IMR-90 (cell line): Measurements from ENCODE around the gene TWIST2. TPM values are rescaled to one million over a fixed set of nuclear protein-coding genes. Genes with fewer than 3 reads are reported as not detected.

Source experiments
- ATAC-seq: fragments of 200-7000 bp; cut with Tn5 transposase; 2 replicates; pipeline ENCODE4 v1.9.1; 2020; ENCODE audit warnings: low read depth, mild to moderate bottlenecking, moderate library complexity
- BruUV-seq: library from RNA; stranded (reverse); fragments of 400-500 nt; replicated peaks from 2 replicates; lab custom pipeline; 2021; lab: Mats Ljungman, UMichigan
- CTCF ChIA-PET: fragments of 300-600 bp; formaldehyde crosslinking; extraction: SDS; loops from one replicate; lab custom pipeline; 2021; ENCODE audit warnings: antibody characterized with exemption; lab: Yijun Ruan, JAX
- POLR2A ChIA-PET: fragments of 300-600 bp; sonication (Branson Sonifier 250); formaldehyde crosslinking; loops from one replicate; lab custom pipeline; 2022; ENCODE audit warnings: antibody characterized with exemption; ENCODE audit not compliant: unreplicated experiment; lab: Charles Lee
- DNase-seq: peaks from one replicate; pipeline ENCODE4 v3.0.0; 2013
- H2AFZ ChIP-seq: replicated peaks from 2 replicates; pipeline ENCODE3; 2013; ENCODE audit warnings: low read length, mild to moderate bottlenecking; ENCODE audit not compliant: poor library complexity
- H2AK5ac ChIP-seq: 2 replicates; pipeline ENCODE4 v1.6.1; 2013; ENCODE audit warnings: low read depth, low read length, inconsistent platforms
- H2AK9ac ChIP-seq: replicated peaks from 2 replicates; pipeline ENCODE3; 2013; ENCODE audit warnings: mild to moderate bottlenecking, low read depth, low read length, moderate library complexity; ENCODE audit not compliant: poor library complexity
- H2BK120ac ChIP-seq: 2 replicates; pipeline ENCODE4 v1.6.1; 2013; ENCODE audit warnings: low read depth, low read length, inconsistent platforms
- H2BK15ac ChIP-seq: 3 replicates; pipeline ENCODE4 v1.6.1; 2013; ENCODE audit warnings: low read depth, low read length, inconsistent platforms
- H2BK20ac ChIP-seq: 2 replicates; pipeline ENCODE4 v1.6.1; 2013; ENCODE audit warnings: low read depth, mild to moderate bottlenecking, inconsistent platforms, low read length, moderate library complexity
- H2BK5ac ChIP-seq: 2 replicates; pipeline ENCODE4 v1.6.1; 2013; ENCODE audit warnings: mild to moderate bottlenecking, low read depth, low read length, inconsistent platforms; ENCODE audit not compliant: poor library complexity, severe bottlenecking
- H3K14ac ChIP-seq: replicated peaks from 2 replicates; pipeline ENCODE4 v1.6.1; 2013; ENCODE audit warnings: low read depth, low read length, inconsistent platforms
- H3K18ac ChIP-seq: 2 replicates; pipeline ENCODE4 v1.6.1; 2013; ENCODE audit warnings: low read depth, low read length, control low read depth
- H3K23ac ChIP-seq: 2 replicates; pipeline ENCODE4 v1.6.1; 2013; ENCODE audit warnings: low read depth, low read length, inconsistent platforms
- H3K27ac ChIP-seq: 2 replicates; pipeline ENCODE4 v1.5.1; 2013; ENCODE audit warnings: mild to moderate bottlenecking, control low read depth, low read length; ENCODE audit not compliant: insufficient read depth
- H3K27me3 ChIP-seq: 2 replicates; pipeline ENCODE4 v1.6.1; 2013; ENCODE audit warnings: low read length; ENCODE audit not compliant: control insufficient read depth, insufficient read depth
- H3K36me3 ChIP-seq: 2 replicates; pipeline ENCODE4 v1.6.1; 2013; ENCODE audit warnings: low read length, mixed read lengths; ENCODE audit not compliant: control insufficient read depth, insufficient read depth
- H3K4ac ChIP-seq: 2 replicates; pipeline ENCODE4 v1.6.1; 2013; ENCODE audit warnings: low read depth, low read length, inconsistent platforms
- H3K4me1 ChIP-seq: 2 replicates; pipeline ENCODE4 v1.6.1; 2013; ENCODE audit warnings: low read length, mixed read lengths; ENCODE audit not compliant: control insufficient read depth, insufficient read depth
- H3K4me2 ChIP-seq: 2 replicates; pipeline ENCODE4 v1.6.1; 2013; ENCODE audit warnings: low read depth, mild to moderate bottlenecking, control low read depth, low read length, moderate library complexity
- H3K4me3 ChIP-seq: 2 replicates; pipeline ENCODE4 v1.5.1; 2013; ENCODE audit warnings: low read depth, mild to moderate bottlenecking, control low read depth, low read length, moderate library complexity; ENCODE audit not compliant: insufficient read depth
- H3K56ac ChIP-seq: 2 replicates; pipeline ENCODE4 v1.6.1; 2013; ENCODE audit warnings: low read length, inconsistent platforms; ENCODE audit not compliant: insufficient read depth; ENCODE audit errors: extremely low read depth
- H3K79me1 ChIP-seq, 2 experiments: 2 replicates each; pipeline ENCODE4 v1.6.1; 2013; ENCODE audit warnings: low read length in 2 of 2, inconsistent platforms in 1 of 2, low read depth in 1 of 2
- H3K9ac ChIP-seq: 2 replicates; pipeline ENCODE4 v1.6.1; 2013; ENCODE audit warnings: low read depth, low read length, control low read depth
- H3K9me1 ChIP-seq: 2 replicates; pipeline ENCODE4 v1.6.1; 2013; ENCODE audit warnings: low read length, inconsistent platforms; ENCODE audit not compliant: insufficient read depth
- H3K9me3 ChIP-seq: 2 replicates; pipeline ENCODE4 v1.6.1; 2013; ENCODE audit warnings: low read length; ENCODE audit not compliant: control insufficient read depth, insufficient read depth
- H4K20me1 ChIP-seq: 2 replicates; pipeline ENCODE4 v1.6.1; 2013; ENCODE audit warnings: low read length, inconsistent platforms; ENCODE audit not compliant: insufficient read depth
- H4K5ac ChIP-seq: 2 replicates; pipeline ENCODE4 v1.6.1; 2013; ENCODE audit warnings: mild to moderate bottlenecking, low read depth, low read length, control low read depth
- H4K8ac ChIP-seq, 2 experiments: 2 replicates each; pipeline ENCODE4 v1.6.1; 2013; ENCODE audit warnings: low read depth in 2 of 2, low read length in 2 of 2, control low read depth in 1 of 2, inconsistent platforms in 1 of 2
- H4K91ac ChIP-seq: 2 replicates; pipeline ENCODE4 v1.6.1; 2013; ENCODE audit warnings: low read depth, low read length, inconsistent platforms; ENCODE audit not compliant: insufficient read depth
- BHLHE40 ChIP-seq: fragments of 150-350 bp; IDR thresholded peaks from 2 replicates; pipeline ENCODE4 v1.6.1; 2016; ENCODE audit warnings: mild to moderate bottlenecking, low read depth, low read length
- CEBPB ChIP-seq: IDR thresholded peaks from 2 replicates; pipeline ENCODE4 v1.6.1; 2012; ENCODE audit warnings: low read depth, low read length, improper control_type of control experiment
- CHD1 ChIP-seq: IDR thresholded peaks from 2 replicates; pipeline ENCODE4 v1.6.1; 2012; ENCODE audit warnings: low read depth, low read length, improper control_type of control experiment
- MAFK ChIP-seq: IDR thresholded peaks from 2 replicates; pipeline ENCODE4 v1.6.1; 2012; ENCODE audit warnings: low read depth, low read length, improper control_type of control experiment
- RFX5 ChIP-seq: IDR thresholded peaks from 2 replicates; pipeline ENCODE4 v1.8.0; 2012; ENCODE audit warnings: low read depth, mild to moderate bottlenecking, low read length, moderate library complexity
- SMC3 ChIP-seq: fragments of 150-350 bp; IDR thresholded peaks from 2 replicates; pipeline ENCODE4 v1.6.1; 2016; ENCODE audit warnings: low read depth, mild to moderate bottlenecking, antibody characterized with exemption, low read length, moderate library complexity
- WGBS, 2 experiments: methylation state at CpG; one replicate each; pipeline versions ENCODE4 v1.1.5 to v1.1.7; 2013; ENCODE audit warnings: missing lambda C conversion rate in 2 of 2; ENCODE audit not compliant: insufficient read length in 1 of 2; ENCODE audit errors: extremely low coverage in 2 of 2; 5-methylcytosine and 5-hydroxymethylcytosine counted together
- dilution Hi-C: fragments of 300-500 bp; cut with HindIII; formaldehyde crosslinking; loops from one replicate; pipeline ENCODE4 v1.14.3; 2018; ENCODE audit warnings: low sequenced_read_pairs; ENCODE audit not compliant: unreplicated experiment
- in situ Hi-C: fragments of 300-500 bp; cut with MboI; formaldehyde crosslinking; loops from 3 replicates; pipeline ENCODE4 v1.14.3; 2019; ENCODE audit warnings: low sequenced_read_pairs, inconsistent platforms, mixed read lengths
- intact Hi-C: fragments of 100-400 bp; cut with micrococcal nuclease; formaldehyde crosslinking; loops from 2 replicates; pipeline ENCODE4 v1.10.0; 2022
- polyA plus RNA-seq, 3 experiments: library from polyadenylated mRNA; depleted of rRNA; stranded (reverse); fragments of >200 nt; gene quantifications; 2 replicates each; pipeline ENCODE4 v1.2.3, GENCODE V29; 2012; ENCODE audit warnings: low replicate concordance in 1 of 3
- total RNA-seq: library from RNA; depleted of rRNA; stranded (reverse); fragments of >200 nt; gene quantifications from 2 replicates; pipeline ENCODE4 v1.2.3, GENCODE V29; 2012
- TF ChIP-seq, protein P1 (sequence below): fragments of 150-350 bp; IDR thresholded peaks from 2 replicates; pipeline ENCODE4 v1.6.1; 2016; ENCODE audit warnings: low read depth, mild to moderate bottlenecking, low read length, moderate library complexity, borderline replicate concordance
- TF ChIP-seq, protein P2 (sequence below): fragments of 150-350 bp; IDR thresholded peaks from 2 replicates; pipeline ENCODE4 v1.6.1; 2017; ENCODE audit warnings: mild to moderate bottlenecking, antibody characterized with exemption, low read length, low read depth
- TF ChIP-seq, protein P3 (sequence below): conservative IDR thresholded peaks from 2 replicates; pipeline ENCODE4 v1.5.1; 2012; ENCODE audit warnings: mild to moderate bottlenecking, low read depth, low read length, improper control_type of control experiment

TWIST2 gene
- total and polyA plus RNA-seq, 2 of the 4 experiments (the other 2 are of a cell fraction) = 9.3 to 33.6 TPM

DNA sequence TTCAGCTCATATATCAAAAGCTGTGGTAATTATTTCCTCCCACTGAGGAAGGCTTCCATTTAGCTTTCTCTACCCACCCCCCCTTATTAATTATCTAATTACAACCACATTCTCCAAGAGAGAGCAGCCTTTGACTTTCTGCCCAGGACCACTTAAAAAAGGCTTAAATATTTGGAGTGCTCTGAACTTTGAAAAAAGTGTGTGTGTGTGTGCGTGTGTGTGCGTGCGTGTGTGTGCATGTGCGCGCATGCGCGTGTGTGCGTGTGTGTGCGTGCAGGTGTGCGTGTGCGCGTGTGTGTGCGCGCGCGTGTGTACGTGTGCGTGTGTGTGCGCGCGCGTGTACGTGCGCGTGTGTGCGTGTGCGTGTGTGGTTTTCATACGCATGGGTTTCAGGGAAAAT, 57.8 kb downstream of the TWIST2 start:
- Histone ChIP-seq H4K91ac (no peak overlapping the region), H2AK9ac (no peak overlapping the region), H3K79me1 (peaks cover 47 to 64% of the 10 kb centered on the region in 2 experiments), H3K27me3 (no peaks in the 10 kb centered on the region), H2BK120ac (no peak overlapping the region), H3K56ac (no peak overlapping the region), H4K20me1 (peaks cover 39% of the 10 kb centered on the region), H3K9ac (no peak overlapping the region), H3K27ac (no peak overlapping the region), H2AFZ (peak overlapping the region; percentile 35), H3K4ac (no peak overlapping the region), H2BK15ac (no peak overlapping the region), H3K9me3 (no peaks in the 10 kb centered on the region), H3K23ac (no peak overlapping the region), H4K8ac (no peak overlapping the region), H3K4me1 (peaks cover 8% of the 10 kb centered on the region; the same call in 1 of the 2 replicates), H4K5ac (no peak overlapping the region), H3K4me3 (no peak overlapping the region), H3K4me2 (no peak overlapping the region), H3K18ac (no peak overlapping the region), H2BK5ac (no peak overlapping the region), H2BK20ac (no peak overlapping the region), H2AK5ac (0 out of 2 replicates have a peak overlapping the region, but pooled peaks have one; percentile 32), H3K9me1 (peaks cover 60% of the 10 kb centered on the region), H3K14ac (no peak overlapping the region), H3K36me3 (peaks cover 7% of the 10 kb centered on the region)
- WGBS, 2 experiments = 98% methylated on average over 27 of the region's 28 CpGs; no CpG with 5 or more reads in 1 of the 2 experiments
- BruUV-seq = no TSS peak
- ChIA-PET POLR2A (no interaction called here), CTCF (no interaction called here)
- no peak for DNase-seq
- intact Hi-C loops (no loop called here), dilution Hi-C loops (no loop called here), in situ Hi-C loops (no loop called here)
- TF ChIP-seq CHD1 (no peak), RFX5 (no peak), CEBPB (no peak), SMC3 (no peak), MAFK (no peak), BHLHE40 (no peak)
- TF ChIP-seq, protein P1, sequence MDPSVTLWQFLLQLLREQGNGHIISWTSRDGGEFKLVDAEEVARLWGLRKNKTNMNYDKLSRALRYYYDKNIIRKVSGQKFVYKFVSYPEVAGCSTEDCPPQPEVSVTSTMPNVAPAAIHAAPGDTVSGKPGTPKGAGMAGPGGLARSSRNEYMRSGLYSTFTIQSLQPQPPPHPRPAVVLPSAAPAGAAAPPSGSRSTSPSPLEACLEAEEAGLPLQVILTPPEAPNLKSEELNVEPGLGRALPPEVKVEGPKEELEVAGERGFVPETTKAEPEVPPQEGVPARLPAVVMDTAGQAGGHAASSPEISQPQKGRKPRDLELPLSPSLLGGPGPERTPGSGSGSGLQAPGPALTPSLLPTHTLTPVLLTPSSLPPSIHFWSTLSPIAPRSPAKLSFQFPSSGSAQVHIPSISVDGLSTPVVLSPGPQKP = no peak
- TF ChIP-seq, protein P2, sequence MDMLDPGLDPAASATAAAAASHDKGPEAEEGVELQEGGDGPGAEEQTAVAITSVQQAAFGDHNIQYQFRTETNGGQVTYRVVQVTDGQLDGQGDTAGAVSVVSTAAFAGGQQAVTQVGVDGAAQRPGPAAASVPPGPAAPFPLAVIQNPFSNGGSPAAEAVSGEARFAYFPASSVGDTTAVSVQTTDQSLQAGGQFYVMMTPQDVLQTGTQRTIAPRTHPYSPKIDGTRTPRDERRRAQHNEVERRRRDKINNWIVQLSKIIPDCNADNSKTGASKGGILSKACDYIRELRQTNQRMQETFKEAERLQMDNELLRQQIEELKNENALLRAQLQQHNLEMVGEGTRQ = no peak
- TF ChIP-seq, protein P3, sequence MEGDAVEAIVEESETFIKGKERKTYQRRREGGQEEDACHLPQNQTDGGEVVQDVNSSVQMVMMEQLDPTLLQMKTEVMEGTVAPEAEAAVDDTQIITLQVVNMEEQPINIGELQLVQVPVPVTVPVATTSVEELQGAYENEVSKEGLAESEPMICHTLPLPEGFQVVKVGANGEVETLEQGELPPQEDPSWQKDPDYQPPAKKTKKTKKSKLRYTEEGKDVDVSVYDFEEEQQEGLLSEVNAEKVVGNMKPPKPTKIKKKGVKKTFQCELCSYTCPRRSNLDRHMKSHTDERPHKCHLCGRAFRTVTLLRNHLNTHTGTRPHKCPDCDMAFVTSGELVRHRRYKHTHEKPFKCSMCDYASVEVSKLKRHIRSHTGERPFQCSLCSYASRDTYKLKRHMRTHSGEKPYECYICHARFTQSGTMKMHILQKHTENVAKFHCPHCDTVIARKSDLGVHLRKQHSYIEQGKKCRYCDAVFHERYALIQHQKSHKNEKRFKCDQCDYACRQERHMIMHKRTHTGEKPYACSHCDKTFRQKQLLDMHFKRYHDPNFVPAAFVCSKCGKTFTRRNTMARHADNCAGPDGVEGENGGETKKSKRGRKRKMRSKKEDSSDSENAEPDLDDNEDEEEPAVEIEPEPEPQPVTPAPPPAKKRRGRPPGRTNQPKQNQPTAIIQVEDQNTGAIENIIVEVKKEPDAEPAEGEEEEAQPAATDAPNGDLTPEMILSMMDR = no peak
- no peak for ATAC-seq
